Epithelial cell of proximal tubule (primary cell): ENCODE data around the gene PRR23A. TPM values are rescaled to one million over a fixed set of nuclear protein-coding genes. Genes with fewer than 3 reads are reported as not detected.

ENCODE experiments used
- DNase-seq: peaks from one replicate; pipeline ENCODE4 v3.0.0-alpha.2; 2011; ENCODE audit warnings: low read depth
- H3K4me3 ChIP-seq: 2 replicates; pipeline ENCODE4 v1.5.1; 2011; ENCODE audit warnings: low read depth, mild to moderate bottlenecking, low read length
- CTCF ChIP-seq: conservative IDR thresholded peaks from 2 replicates; pipeline ENCODE4 v1.5.1; 2012; ENCODE audit warnings: low read depth, mild to moderate bottlenecking, low read length
- total RNA-seq: library from RNA; depleted of rRNA; stranded (reverse); fragments of >200 nt; gene quantifications from 2 replicates; pipeline ENCODE4 v1.2.3, GENCODE V29; 2015

PRR23A gene
- total RNA-seq = not detected in 2 replicates

- TF ChIP-seq CTCF = no peak
- H3K4me3 ChIP-seq = no peak within 1 kb of the TSS
- DNase-seq = no peak
These were observed at the start of gene PRR23A for GRCh38 chr3:139006051-139006716. Gene PRR23A, minus strand, starts transcription at chr3:139006268. Its CDS starts 0 bp downstream, at chr3:139006268.

GRCh38 chr3:139052802-139053600 lies 46.9 kb upstream of the PRR23A start:
- no peak for TF ChIP-seq CTCF
- no peak overlapping the region for H3K4me3 ChIP-seq

GRCh38 chr3:139044366-139045210 lies 38.5 kb upstream of the PRR23A start, which contains the start of gene PRR23C:
Gene PRR23C, minus strand, starts transcription at chr3:139044892. Its CDS starts 272 bp downstream, at chr3:139044620.
- peak; percentile 10 for TF ChIP-seq CTCF
- DNase-seq = no peak
- H3K4me3 ChIP-seq = no peak within 1 kb of the TSS

More at GRCh38 chr3:139052802-139053600, 46.9 kb upstream of the PRR23A start:
- DNase-seq = no peak

GRCh38 chr3:139043554-139044365 lies 37.7 kb upstream of the PRR23A start:
- no peak overlapping the region for H3K4me3 ChIP-seq
- TF ChIP-seq CTCF = no peak
- DNase-seq = no peak

- no peak overlapping the region for H3K4me3 ChIP-seq
- no peak for DNase-seq
- no peak for TF ChIP-seq CTCF
These were observed 31.4 kb upstream of the PRR23A start for GRCh38 chr3:139037478-139037877.
